Transverse colon (tissue), 4 donors: ENCODE measurements around the gene ZNF672. TPM values are rescaled to one million over a fixed set of nuclear protein-coding genes. Genes with fewer than 3 reads are reported as not detected.

Source experiments
- DNase-seq: peaks from one replicate; pipeline ENCODE4 v3.0.0-alpha.2; 2019
- H3K27ac ChIP-seq, 4 donors: fragments of 200-600 bp; sonication (generic); 2 replicates each; pipeline ENCODE4 v1.5.1; 2016 to 2018; ENCODE audit warnings: inconsistent platforms in 4 of 4
- H3K27me3 ChIP-seq: fragments of 200-600 bp; sonication (generic); 2 replicates; pipeline ENCODE4 v1.5.1; 2017; ENCODE audit warnings: inconsistent platforms
- H3K36me3 ChIP-seq, 4 donors: fragments of 200-600 bp; sonication (generic); 2 replicates each; pipeline ENCODE4 v1.5.1; 2017 to 2019; ENCODE audit warnings: inconsistent platforms in 4 of 4
- H3K4me1 ChIP-seq, 4 donors: fragments of 200-600 bp; sonication (generic); 2 replicates each; pipeline ENCODE4 v1.5.1; 2017 to 2020; ENCODE audit warnings: inconsistent platforms in 4 of 4
- H3K4me3 ChIP-seq, 4 donors: fragments of 200-600 bp; sonication (generic); 1 replicate in 1 of 4; 2 replicates in 3 of 4; pipeline versions ENCODE4 v1.5.1 to v1.6.1; 2017 to 2019; ENCODE audit warnings: inconsistent platforms in 4 of 4
- H3K9me3 ChIP-seq, 2 donors: fragments of 200-600 bp; sonication (generic); 2 replicates each; pipeline ENCODE4 v1.5.1; 2017 to 2019; ENCODE audit warnings: inconsistent platforms in 2 of 2
- EP300 ChIP-seq: sonication (generic); formaldehyde crosslinking; IDR thresholded peaks from one replicate; pipeline ENCODE4 v1.6.1; 2017; ENCODE audit warnings: antibody characterized with exemption, low read depth
- POLR2A ChIP-seq: fragments of 450-650 bp; IDR thresholded peaks from one replicate; pipeline ENCODE4 v1.6.1; 2016; ENCODE audit warnings: antibody characterized with exemption, mild to moderate bottlenecking, moderate library complexity
- POLR2AphosphoS5 ChIP-seq, 3 donors: sonication (generic); formaldehyde crosslinking; IDR thresholded peaks; one replicate each; pipeline ENCODE4 v1.6.1; 2016; ENCODE audit warnings: antibody characterized with exemption in 3 of 3
- WGBS, 2 donors: methylation state at CpG; one replicate each; pipeline ENCODE4 v1.1.5; 2018; ENCODE audit warnings: low coverage in 1 of 2; 5-methylcytosine and 5-hydroxymethylcytosine counted together
- in situ Hi-C, 4 donors: fragments of 200-750 bp; cut with MboI; loops; one replicate each; pipeline versions ENCODE4 v1.15.0 to v1.15.1; 2017; ENCODE audit warnings: low sequenced_read_pairs in 3 of 4, low pct_ligation_motif_present in 1 of 4, low pct_unique_long_range_greater_than_20kb in 1 of 4
- intact Hi-C: fragments of 100-400 bp; cut with DNase I; formaldehyde crosslinking; loops from one replicate; pipeline ENCODE4 v1.15.1; 2023; ENCODE audit warnings: low total_unique reads
- total RNA-seq, 4 donors: library from RNA; depleted of rRNA; stranded (reverse); fragments of >200 nt; gene quantifications; one replicate each; pipeline ENCODE4 v1.1.0, GENCODE V29; 2016
- TF ChIP-seq, protein P1 (sequence below), 5 experiments: fragments of 200-600 bp in 3 of 5; fragments of 450-650 bp in 2 of 5; sonication (generic) in 3 of 5; IDR thresholded peaks; 1 replicate in 2 of 5; 2 replicates in 3 of 5; pipeline ENCODE4 v1.5.1; 2016 to 2017; ENCODE audit warnings: antibody characterized with exemption in 5 of 5, inconsistent platforms in 3 of 5, mild to moderate bottlenecking in 2 of 5, moderate library complexity in 1 of 5

ZNF672 gene
- total RNA-seq, 4 donors from 2014 or later, result 34.8 to 53.1 (median 44.7) TPM

DNA sequence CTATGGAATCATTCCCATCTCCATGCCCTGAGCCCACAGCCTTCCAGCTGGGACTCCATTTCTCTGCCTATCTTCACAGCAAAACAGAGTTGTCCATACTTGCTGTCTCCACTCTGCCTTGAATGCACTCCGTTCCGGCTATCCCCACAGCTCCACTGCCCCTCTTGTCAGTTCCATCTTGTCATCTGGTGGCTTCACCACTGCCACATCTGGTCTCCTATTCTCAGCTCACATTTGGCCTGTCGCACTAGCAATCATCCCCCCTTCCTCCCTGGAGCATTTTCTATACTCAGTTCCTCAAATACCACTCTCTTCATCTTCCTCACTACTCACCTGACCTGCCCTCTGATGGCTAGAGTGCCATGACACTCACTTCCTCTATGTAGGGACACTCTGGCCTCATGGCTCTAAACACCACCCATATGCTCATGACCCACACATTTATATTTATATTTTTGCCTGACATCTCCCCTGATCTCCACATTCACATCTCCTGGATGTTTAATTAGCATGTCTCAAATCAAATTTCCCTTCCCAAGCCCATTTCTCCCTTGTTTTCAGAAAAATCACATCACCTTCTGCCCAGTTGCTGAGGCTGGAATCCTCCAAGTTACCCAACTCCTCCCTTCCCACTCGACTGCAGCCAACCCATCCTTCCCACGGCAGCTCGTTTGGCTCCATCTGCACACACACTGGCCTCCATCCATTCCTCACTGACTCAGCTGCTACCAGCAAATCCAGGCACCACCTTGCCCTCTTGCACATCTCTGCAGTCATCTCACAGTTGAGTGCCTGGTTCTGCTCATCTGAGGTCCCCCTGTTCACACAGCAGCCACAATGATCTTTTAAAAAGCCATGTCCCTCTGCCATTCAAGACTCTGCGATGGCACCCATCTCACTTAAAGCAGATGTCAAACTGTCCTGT, 14.7 kb downstream of the ZNF672 start:
- H3K36me3 ChIP-seq, result peaks cover 0 to 20% (median 7%) of the 10 kb centered on the region in 4 donors
- no peak overlapping the region for H3K27ac ChIP-seq
- TF ChIP-seq, protein P1, sequence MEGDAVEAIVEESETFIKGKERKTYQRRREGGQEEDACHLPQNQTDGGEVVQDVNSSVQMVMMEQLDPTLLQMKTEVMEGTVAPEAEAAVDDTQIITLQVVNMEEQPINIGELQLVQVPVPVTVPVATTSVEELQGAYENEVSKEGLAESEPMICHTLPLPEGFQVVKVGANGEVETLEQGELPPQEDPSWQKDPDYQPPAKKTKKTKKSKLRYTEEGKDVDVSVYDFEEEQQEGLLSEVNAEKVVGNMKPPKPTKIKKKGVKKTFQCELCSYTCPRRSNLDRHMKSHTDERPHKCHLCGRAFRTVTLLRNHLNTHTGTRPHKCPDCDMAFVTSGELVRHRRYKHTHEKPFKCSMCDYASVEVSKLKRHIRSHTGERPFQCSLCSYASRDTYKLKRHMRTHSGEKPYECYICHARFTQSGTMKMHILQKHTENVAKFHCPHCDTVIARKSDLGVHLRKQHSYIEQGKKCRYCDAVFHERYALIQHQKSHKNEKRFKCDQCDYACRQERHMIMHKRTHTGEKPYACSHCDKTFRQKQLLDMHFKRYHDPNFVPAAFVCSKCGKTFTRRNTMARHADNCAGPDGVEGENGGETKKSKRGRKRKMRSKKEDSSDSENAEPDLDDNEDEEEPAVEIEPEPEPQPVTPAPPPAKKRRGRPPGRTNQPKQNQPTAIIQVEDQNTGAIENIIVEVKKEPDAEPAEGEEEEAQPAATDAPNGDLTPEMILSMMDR (IDR thresholded peaks at IDR 0.05), result no peak
- TF ChIP-seq POLR2AphosphoS5 (IDR thresholded peaks at IDR 0.05) (no peak), POLR2A (no peak), EP300 (no peak)
- no peaks in the 10 kb centered on the region for H3K9me3 ChIP-seq
- intact Hi-C loops (no loop called here), in situ Hi-C loops (no loop called here)
- no peaks in the 10 kb centered on the region for H3K27me3 ChIP-seq
- peaks cover 6 to 7% (median 7%) of the 10 kb centered on the region in 4 donors for H3K4me1 ChIP-seq
- WGBS, 2 donors, result 84 to 85% methylated on average over 7 of the region's 7 CpGs
- no peak overlapping the region for H3K4me3 ChIP-seq
- DNase-seq, result no peak

DNA sequence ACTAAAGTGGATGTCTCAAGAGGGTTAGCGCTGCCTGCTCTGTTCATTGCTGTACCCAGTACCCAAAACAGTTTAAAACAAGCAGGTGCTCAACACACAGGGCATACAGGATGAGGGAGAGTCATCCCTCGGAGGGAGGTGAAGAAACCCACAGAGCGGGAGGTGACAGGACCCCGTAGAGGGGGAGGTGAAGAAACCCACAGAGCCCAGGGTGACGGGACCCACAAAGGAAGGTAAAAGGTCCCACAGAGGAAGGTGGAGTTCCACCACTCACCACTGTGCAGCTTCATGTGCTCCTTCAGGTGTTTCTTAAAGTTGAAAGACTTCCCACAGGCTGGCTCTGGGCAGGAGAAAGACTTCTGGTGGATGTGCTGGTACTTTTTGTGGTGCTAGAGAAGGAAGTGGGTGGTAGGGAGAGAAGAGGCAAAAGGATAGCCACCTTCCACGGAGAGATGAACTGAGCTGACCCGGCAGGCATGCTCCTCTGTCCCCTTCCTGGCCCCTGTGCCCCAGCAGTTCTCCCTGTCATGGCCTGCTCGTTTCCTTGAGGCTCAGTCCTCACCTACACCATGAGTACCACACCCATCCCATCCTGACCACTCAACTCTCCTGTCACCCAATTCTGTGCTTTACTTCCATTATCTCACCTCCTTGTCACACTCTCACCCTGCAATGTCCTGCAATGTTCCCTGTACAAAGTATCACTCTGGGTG, 15.8 kb downstream of the ZNF672 start:
- in situ Hi-C loops, result no loop called here

DNA sequence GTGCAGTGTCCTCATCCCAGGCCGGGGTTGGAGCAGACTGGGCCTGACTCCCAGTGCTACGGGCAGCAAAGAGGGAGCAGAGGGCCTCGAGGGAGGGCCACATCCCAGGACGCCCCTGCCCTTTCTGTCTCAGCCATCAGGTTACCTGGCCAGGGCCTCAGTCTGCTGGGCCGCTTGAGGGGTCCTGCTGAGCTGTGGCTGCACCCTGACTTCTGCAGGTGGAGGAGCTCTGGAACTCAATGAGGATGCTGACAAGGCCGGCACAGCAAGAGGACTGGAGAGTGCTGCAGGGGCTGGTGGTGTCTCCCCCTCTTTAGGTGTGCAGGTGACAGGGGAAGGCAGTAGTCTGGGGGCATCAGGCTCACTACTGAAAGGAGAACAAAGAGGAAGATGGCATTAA, 17.6 kb downstream of the ZNF672 start:
- intact Hi-C loops (no loop called here), in situ Hi-C loops (no loop called here)
- TF ChIP-seq POLR2A (no peak), EP300 (no peak), POLR2AphosphoS5 (IDR thresholded peaks at IDR 0.05) (no peak)
- TF ChIP-seq, protein P1 (IDR thresholded peaks at IDR 0.05), result no peak
- Histone ChIP-seq H3K27ac (no peak overlapping the region), H3K36me3 (no peaks in the 10 kb centered on the region), H3K4me3 (no peak overlapping the region), H3K27me3 (no peaks in the 10 kb centered on the region), H3K4me1 (peaks cover 9 to 20% (median 14%) of the 10 kb centered on the region in 4 donors), H3K9me3 (no peaks in the 10 kb centered on the region)
- 92 to 100% methylated on average over 1 to 6 of the region's 6 CpGs for WGBS, 2 donors
- DNase-seq, result no peak

More for the DNA sequence above, 15.8 kb downstream of the ZNF672 start:
- Histone ChIP-seq H3K9me3 (no peaks in the 10 kb centered on the region), H3K27me3 (no peaks in the 10 kb centered on the region), H3K4me1 (peaks cover 8 to 16% (median 12%) of the 10 kb centered on the region in 4 donors), H3K27ac (no peak overlapping the region), H3K4me3 (no peak overlapping the region), H3K36me3 (peaks cover 0 to 13% (median 2%) of the 10 kb centered on the region in 4 donors)
- intact Hi-C loops, result no loop called here
- 71 to 78% methylated on average over 2 to 8 of the region's 8 CpGs for WGBS, 2 donors
- TF ChIP-seq, protein P1 (IDR thresholded peaks at IDR 0.05), result no peak
- TF ChIP-seq POLR2AphosphoS5 (IDR thresholded peaks at IDR 0.05) (no peak), EP300 (no peak), POLR2A (no peak)
- no peak for DNase-seq

DNA sequence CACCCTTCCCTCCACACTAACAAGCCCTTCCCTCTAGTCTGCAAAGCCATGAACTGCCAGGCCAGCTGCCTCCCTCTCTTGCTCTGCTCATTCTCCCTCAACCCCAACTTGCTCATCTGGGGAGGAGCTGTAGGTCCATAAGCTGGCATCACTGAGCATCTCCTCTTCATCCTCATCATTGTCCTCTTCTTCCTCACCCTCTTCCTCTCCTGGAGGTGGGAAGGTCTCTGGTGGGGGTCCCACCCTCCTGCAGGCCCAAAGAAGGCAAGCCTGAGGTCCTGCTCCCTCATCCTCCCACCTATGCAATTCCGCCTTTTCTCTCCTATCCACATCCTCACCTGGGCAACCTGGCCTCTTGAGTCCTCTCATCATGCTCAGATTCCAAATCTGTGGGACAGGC, 18.2 kb downstream of the ZNF672 start:
- Histone ChIP-seq H3K4me3 (no peak overlapping the region), H3K27ac (no peak overlapping the region), H3K9me3 (no peaks in the 10 kb centered on the region), H3K36me3 (no peaks in the 10 kb centered on the region), H3K4me1 (peaks cover 9 to 20% (median 14%) of the 10 kb centered on the region in 4 donors), H3K27me3 (no peaks in the 10 kb centered on the region)
- in situ Hi-C loops, result no loop called here
- no peak for DNase-seq
- intact Hi-C loops, result no loop called here
- WGBS, 2 donors, result 91% methylated on average over 1 of the region's 1 CpG
- no peak for TF ChIP-seq EP300
- TF ChIP-seq, protein P1 (IDR thresholded peaks at IDR 0.05), result no peak
- no peak for TF ChIP-seq POLR2A
- no peak for TF ChIP-seq POLR2AphosphoS5 (IDR thresholded peaks at IDR 0.05)
